ENCODE results near the gene MLANA.

MLANA gene

DNA sequence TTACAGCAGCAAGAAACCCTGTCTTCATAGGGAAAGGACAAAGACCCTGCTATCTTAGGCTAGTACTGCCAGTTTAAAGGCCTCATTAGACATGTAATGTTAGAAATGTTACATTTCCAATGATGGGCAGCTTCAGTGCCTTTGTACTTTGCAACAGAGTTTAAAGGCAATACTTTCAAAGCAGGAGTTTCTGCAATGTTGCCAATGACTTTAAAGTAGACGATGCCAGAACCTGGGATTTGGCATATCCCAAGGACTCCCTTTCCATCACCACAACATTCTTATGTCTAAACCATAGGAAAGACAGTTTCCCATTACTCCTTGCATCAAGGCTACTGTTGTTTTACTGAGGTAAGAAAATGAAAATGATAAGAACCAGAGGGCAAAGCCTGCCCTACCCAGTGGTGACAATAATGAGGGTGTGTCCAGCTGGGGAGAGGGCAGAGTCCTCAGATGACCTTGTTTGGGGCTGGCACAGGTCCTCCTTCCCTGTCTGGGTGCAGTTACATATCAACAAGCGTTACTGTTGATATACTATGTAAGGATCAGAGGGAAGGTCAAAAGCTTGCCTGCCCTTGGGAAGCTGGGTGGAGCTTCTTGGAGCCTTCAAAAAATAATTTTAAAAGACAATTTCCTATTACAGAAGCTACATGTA, 27.5 kb upstream of the MLANA start:
- DNase-seq, result no peak
- H3K9me3 ChIP-seq (ENCODE audit: severe bottlenecking), result no peaks in the 10 kb centered on the region
- no peak overlapping the region for H3K27ac ChIP-seq
- TF ChIP-seq, protein P1, sequence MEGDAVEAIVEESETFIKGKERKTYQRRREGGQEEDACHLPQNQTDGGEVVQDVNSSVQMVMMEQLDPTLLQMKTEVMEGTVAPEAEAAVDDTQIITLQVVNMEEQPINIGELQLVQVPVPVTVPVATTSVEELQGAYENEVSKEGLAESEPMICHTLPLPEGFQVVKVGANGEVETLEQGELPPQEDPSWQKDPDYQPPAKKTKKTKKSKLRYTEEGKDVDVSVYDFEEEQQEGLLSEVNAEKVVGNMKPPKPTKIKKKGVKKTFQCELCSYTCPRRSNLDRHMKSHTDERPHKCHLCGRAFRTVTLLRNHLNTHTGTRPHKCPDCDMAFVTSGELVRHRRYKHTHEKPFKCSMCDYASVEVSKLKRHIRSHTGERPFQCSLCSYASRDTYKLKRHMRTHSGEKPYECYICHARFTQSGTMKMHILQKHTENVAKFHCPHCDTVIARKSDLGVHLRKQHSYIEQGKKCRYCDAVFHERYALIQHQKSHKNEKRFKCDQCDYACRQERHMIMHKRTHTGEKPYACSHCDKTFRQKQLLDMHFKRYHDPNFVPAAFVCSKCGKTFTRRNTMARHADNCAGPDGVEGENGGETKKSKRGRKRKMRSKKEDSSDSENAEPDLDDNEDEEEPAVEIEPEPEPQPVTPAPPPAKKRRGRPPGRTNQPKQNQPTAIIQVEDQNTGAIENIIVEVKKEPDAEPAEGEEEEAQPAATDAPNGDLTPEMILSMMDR (IDR thresholded peaks at IDR 0.05; ENCODE audit: low read depth, low read length), result no peak
- H3K36me3 ChIP-seq, result no peaks in the 10 kb centered on the region
- H3K27me3 ChIP-seq (ENCODE audit: insufficient read depth, low read depth, severe bottlenecking), result no peaks in the 10 kb centered on the region
- H3K4me3 ChIP-seq (ENCODE audit: low read depth, low read length), result no peak overlapping the region

GRCh38 chr9:5864446-5864845, 26.2 kb upstream of the MLANA start:
- TF ChIP-seq, protein P1 (IDR thresholded peaks at IDR 0.05; ENCODE audit: low read depth, low read length), result no peak
- H3K4me3 ChIP-seq (ENCODE audit: low read depth, low read length), result no peak overlapping the region
- H3K36me3 ChIP-seq, result no peaks in the 10 kb centered on the region
- DNase-seq, result no peak
- no peaks in the 10 kb centered on the region for H3K27me3 ChIP-seq (ENCODE audit: insufficient read depth, low read depth, severe bottlenecking)
- H3K9me3 ChIP-seq (ENCODE audit: severe bottlenecking), result no peaks in the 10 kb centered on the region
- no peak overlapping the region for H3K27ac ChIP-seq

- H3K36me3 ChIP-seq, result no peaks in the 10 kb centered on the region
- DNase-seq, result no peak
- TF ChIP-seq, protein P1 (IDR thresholded peaks at IDR 0.05; ENCODE audit: low read depth, low read length), result no peak
- H3K27me3 ChIP-seq (ENCODE audit: insufficient read depth, low read depth, severe bottlenecking), result no peaks in the 10 kb centered on the region
- H3K4me3 ChIP-seq (ENCODE audit: low read depth, low read length), result no peak overlapping the region
- H3K9me3 ChIP-seq (ENCODE audit: severe bottlenecking), result no peaks in the 10 kb centered on the region
- no peak overlapping the region for H3K27ac ChIP-seq
Measured at GRCh38 chr9:5866272-5866671, 24.4 kb upstream of the MLANA start.

DNA sequence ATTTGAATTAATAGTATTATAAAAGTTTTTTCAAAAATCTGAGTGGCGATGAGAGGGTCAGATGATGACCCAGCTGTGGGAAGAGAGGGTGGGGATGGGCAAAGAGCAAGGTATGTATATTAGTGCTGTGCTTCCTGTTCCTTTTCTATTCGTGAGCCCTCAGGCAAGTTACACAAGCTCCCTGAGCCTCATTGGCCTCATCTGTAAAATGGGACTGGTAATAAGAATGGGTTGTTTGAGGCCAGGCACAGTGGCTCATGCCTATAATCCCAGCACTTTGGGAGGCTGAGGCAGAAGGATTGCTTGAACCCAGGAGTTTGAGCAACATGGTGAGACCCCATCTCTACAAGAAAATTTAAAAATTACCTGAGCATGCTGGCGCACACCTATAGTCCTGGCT, 24.0 kb upstream of the MLANA start:
- Histone ChIP-seq H3K4me3 (ENCODE audit: low read depth, low read length) (no peak overlapping the region), H3K9me3 (ENCODE audit: severe bottlenecking) (no peaks in the 10 kb centered on the region), H3K27ac (no peak overlapping the region), H3K36me3 (no peaks in the 10 kb centered on the region), H3K27me3 (ENCODE audit: insufficient read depth, low read depth, severe bottlenecking) (no peaks in the 10 kb centered on the region)
- TF ChIP-seq, protein P1 (IDR thresholded peaks at IDR 0.05; ENCODE audit: low read depth, low read length), result no peak
- no peak for DNase-seq

DNA sequence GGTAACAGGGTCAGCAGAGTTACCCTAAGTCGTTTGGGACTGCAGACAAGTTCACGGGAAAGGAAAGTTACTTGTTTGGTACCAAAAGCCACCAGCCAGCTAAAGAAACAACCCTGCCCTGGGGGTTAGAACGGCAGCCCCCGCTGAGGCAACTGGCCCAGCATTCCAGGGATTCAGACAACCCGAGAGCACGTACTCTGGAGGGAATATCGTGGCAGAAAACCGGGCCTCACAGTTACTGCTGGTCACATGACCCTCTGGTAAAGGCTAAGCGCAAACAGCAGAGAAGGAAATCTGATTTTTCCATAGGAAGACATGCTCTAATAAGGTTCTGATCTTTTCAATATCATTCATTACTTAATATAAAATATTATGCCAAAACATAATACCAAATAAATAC, 22.5 kb upstream of the MLANA start:
- Histone ChIP-seq H3K9me3 (ENCODE audit: severe bottlenecking) (no peaks in the 10 kb centered on the region), H3K36me3 (no peaks in the 10 kb centered on the region), H3K27ac (no peak overlapping the region), H3K27me3 (ENCODE audit: insufficient read depth, low read depth, severe bottlenecking) (no peaks in the 10 kb centered on the region), H3K4me3 (ENCODE audit: low read depth, low read length) (no peak overlapping the region)
- DNase-seq, result no peak
- TF ChIP-seq, protein P1 (IDR thresholded peaks at IDR 0.05; ENCODE audit: low read depth, low read length), result no peak
